Measurements from ENCODE around the gene DNAH6.
"Not testable (repeated sequence)": the region's sequence is repeated elsewhere in the genome, so short reads cannot be mapped to it uniquely, and the experiment has no call there.

The DNAH6 gene

DNA sequence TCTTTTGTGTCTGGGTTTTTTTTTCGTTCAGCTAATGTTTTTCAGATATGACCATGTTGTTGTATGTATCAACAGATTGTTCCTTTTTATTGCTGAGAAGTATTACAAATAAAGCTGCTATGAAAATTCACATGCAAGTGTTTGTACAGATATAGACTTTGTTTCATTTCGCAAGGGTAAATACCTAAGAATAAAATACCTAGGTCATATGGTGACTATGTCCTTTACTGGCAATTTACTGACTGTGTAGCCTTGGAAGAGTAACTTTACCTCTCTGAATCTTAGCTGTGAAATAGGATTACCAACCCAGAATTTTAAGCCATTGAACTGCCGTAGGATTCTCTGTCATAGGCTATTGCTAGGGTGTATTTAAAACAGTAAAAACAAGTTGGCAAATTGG lies 19.0 kb upstream of the DNAH6 start:
- TF ChIP-seq, protein P1, sequence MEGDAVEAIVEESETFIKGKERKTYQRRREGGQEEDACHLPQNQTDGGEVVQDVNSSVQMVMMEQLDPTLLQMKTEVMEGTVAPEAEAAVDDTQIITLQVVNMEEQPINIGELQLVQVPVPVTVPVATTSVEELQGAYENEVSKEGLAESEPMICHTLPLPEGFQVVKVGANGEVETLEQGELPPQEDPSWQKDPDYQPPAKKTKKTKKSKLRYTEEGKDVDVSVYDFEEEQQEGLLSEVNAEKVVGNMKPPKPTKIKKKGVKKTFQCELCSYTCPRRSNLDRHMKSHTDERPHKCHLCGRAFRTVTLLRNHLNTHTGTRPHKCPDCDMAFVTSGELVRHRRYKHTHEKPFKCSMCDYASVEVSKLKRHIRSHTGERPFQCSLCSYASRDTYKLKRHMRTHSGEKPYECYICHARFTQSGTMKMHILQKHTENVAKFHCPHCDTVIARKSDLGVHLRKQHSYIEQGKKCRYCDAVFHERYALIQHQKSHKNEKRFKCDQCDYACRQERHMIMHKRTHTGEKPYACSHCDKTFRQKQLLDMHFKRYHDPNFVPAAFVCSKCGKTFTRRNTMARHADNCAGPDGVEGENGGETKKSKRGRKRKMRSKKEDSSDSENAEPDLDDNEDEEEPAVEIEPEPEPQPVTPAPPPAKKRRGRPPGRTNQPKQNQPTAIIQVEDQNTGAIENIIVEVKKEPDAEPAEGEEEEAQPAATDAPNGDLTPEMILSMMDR (conservative IDR thresholded peaks at IDR 0.05; ENCODE audit: low read depth, low read length), result no peak
- DNase-seq (ENCODE audit: low read depth), result no peak
- no peak overlapping the region for H3K4me3 ChIP-seq (ENCODE audit: low read depth, low read length)

DNA sequence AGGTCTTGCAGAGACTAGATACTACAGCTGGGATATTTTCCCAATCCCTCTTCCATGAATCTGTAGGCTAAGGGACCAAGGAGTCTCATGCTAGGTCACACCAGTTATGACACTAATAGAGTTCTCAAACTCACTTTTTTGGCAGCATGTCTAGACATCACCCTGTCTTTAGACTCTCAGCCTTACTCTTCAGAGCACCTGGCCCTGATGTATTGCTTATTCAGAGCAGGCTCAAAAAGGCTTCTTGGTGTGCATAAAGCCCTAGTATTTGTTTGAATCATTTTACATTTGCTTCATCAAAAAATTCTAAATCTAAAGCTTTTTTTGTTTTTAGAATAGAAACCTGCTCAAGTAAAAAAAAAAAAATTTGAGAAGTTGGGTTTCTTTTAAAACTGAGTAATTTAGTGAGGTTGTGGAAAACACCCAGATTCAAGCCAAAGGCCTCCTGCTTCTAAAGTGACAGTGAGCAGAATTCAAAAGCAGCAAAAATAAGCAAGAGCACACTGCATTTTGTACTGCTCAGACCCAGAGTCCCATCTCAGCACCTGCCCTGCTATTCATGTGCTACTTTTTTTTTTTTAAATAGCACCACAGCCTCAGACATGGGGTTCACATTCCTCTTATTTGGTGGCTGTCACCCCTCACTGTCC lies 18.0 kb upstream of the DNAH6 start:
- no peak for DNase-seq (ENCODE audit: low read depth)
- TF ChIP-seq, protein P1 (conservative IDR thresholded peaks at IDR 0.05; ENCODE audit: low read depth, low read length), result no peak
- H3K4me3 ChIP-seq (ENCODE audit: low read depth, low read length), result no peak overlapping the region

DNA sequence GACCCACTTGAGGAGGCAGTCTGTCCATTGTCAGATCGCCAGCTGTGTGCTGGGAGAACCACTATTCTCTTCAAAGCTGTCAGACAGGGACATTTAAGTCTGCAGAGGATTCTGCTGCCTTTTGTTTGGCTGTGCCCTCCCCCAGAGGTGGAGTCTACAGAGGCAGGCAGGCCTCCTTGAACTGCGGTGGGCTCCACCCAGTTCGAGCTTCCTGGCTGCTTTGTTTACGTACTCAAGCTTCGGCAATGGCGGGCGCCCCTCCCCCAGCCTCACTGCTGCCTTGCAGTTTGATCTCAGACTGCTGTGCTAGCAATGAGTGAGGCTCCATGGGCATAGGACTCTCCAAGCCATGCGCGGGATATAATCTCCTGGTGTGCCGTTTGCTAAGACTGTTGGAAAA lies 5.3 kb upstream of the DNAH6 start:
- DNase-seq (ENCODE audit: low read depth), result not testable (repeated sequence)

DNA sequence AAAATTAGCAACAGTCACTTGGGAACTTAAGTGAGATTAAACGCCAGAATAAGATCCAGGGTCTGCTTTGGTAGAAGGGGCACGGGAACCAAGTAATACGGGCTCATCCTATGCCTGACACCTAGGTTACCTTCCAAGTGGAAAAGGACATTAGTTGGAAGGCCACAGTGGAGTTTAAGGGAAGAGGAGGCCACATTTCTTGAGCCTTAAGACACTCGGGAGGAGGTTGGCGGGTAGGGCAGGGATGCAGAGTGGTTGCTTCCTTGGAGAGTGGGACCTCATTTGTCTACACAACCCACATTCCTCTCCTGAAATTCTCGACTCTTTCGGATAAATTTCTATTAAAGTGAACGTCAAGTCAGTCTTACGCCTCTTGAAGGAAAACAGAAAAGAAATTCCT lies 510 bp upstream of the DNAH6 start:
- H3K4me3 ChIP-seq (ENCODE audit: low read depth, low read length), result peak overlapping the region; percentile 19
- TF ChIP-seq, protein P1 (conservative IDR thresholded peaks at IDR 0.05; ENCODE audit: low read depth, low read length), result no peak
- no peak for DNase-seq (ENCODE audit: low read depth)

More for the DNA sequence above, 5.3 kb upstream of the DNAH6 start:
- H3K4me3 ChIP-seq (ENCODE audit: low read depth, low read length), result not testable (repeated sequence)

DNA sequence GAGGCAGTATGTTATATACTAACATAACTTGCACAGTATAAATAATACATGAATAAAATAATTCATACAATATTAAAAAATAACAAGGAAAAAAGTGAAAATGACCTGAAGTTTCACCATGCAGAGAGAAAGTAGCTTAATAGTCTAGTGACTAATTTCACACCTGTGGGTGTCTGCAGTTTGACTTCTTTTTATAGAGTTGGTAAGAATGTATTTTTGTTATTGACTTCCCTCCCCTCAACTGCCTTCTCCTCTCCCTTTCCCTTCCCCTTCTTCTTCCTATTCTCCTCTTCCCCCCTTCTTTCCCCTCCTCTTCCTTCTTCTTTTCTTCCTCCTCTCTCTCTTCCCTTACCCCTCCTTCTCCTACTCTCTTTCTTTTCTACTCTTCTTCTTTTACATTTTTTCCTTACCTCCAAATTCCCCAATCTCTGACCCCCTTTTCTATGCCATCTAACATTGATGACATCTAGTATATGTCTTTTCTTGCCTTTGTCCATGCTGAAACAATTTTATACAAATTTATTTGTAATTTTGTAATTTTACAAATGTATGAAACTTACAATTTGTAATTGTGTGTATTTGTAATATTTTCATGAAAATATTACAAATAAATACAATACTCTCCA lies 3.1 kb downstream of the DNAH6 start:
- no peak for DNase-seq (ENCODE audit: low read depth)
- TF ChIP-seq, protein P1 (conservative IDR thresholded peaks at IDR 0.05; ENCODE audit: low read depth, low read length), result no peak
- H3K4me3 ChIP-seq (ENCODE audit: low read depth, low read length), result no peak overlapping the region

DNA sequence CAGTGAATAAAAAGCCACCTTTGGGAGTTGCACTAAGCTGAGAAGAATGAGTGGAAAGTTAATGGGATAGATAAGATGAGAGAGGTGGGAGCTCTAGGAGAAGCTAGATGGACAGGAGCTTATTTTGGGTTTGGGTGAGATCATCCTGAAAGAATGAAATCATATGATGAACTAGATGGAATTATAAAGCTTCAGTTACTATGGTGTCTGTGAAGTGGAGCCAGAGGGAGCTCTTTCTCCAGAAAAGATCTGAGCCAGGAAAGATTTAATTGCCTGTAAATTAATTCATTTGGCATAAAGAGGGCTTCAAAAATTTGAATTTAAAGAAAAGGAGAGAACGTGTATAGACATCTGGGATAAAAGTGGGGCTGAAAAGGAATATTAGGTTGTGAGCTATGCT lies 10.3 kb downstream of the DNAH6 start:
- TF ChIP-seq, protein P1 (conservative IDR thresholded peaks at IDR 0.05; ENCODE audit: low read depth, low read length), result peak; percentile 31
- H3K4me3 ChIP-seq (ENCODE audit: low read depth, low read length), result no peak overlapping the region
- DNase-seq (ENCODE audit: low read depth), result peak; percentile 31

DNA sequence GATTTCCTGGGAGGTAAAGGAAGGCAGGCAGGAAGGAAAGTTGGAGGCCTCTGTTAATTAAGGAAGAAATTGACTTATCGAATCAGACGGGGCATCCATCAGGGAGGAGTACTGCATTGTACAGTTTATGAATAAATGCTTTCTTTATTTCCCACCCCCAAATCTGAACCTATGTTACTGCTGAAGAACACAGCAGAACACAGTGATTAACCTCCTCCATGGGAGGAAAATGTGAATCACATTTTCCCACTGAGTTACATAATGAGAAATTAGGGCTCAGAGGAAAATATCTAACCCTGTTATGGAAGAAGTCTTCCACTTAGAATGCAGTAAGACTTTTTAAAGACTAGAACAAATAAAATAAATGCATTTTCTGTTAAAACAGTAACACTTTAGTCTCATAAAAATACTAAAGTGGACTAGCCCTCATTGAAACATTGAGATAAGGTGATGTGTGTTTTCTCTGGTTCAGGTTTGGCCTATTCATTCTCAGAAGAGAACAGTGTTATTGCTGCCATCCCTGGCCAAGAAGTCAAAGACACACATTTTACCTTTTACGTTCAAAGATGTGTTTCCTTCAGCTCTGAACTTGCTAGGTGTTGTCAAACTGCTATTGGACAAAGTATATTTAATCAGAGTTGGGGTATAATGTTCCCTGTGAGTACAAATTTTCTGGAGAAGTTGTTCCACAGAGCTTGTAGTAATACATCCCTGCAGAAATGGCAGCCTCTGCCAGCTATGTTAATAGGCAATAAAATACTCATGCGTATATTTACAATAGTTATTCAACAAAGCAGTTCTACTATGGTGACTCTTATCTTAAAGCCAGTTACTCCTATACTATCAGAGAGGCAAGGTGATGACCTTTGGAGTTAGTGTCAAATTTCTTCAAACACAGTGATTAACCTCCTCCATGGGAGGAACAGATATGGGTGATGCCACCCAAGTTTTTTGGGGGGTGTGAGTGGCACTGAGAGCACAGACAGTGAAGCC lies 11.1 kb downstream of the DNAH6 start:
- TF ChIP-seq, protein P1 (conservative IDR thresholded peaks at IDR 0.05; ENCODE audit: low read depth, low read length), result no peak
- peak; percentile 8 for DNase-seq (ENCODE audit: low read depth)
- H3K4me3 ChIP-seq (ENCODE audit: low read depth, low read length), result no peak overlapping the region
